Measurements from ENCODE around the gene C1orf122.

Gene C1orf122

DNA sequence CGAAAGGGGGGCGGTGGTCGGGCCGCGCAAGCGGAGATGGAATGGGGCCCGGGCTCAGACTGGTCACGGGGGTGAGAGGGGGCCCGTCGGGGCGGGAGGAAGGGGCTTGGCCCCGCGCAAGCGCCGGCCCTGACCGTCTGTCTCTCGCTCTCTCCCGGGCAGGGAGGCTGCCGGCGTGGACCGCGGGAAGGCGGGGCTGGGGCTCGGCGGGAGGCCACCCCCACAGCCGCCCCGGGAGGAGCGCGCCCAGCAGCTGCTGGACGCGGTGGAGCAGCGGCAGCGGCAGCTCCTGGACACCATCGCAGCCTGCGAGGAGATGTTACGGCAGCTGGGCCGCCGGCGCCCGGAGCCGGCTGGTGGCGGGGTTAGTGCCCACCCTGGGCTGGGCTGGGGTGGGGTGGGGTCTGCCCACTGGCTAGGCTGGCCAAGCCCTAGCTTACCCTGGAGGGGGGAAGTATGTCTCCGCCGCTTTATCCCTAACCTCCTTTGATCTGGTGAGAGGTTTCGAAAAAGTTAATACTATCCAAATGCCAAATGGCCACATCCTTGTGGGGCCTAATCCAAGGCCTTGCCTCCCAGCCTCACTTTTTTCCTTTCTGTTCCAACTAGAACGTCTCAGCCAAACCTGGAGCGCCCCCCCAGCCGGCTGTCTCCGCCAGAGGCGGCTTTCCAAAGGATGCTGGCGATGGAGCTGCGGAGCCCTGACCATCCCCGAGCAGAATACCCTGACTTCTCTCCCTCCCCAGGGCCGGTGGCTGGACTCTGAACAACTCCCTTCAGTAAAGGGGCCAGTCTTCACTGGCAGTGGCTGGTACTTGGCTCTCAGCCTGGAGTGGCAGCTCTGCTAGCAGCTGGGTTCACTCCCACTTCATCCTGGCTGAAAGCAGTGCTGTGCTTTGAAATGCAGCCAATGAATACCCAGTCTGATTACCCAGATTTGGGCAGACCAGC, 1.1 kb downstream of the C1orf122 start:
- Histone ChIP-seq H3K27ac (ENCODE audit: low read length) (no peak overlapping the region), H3K9me3 (ENCODE audit: insufficient read depth, low read depth, low read length) (no peaks in the 10 kb centered on the region), H3K4me1 (ENCODE audit: insufficient read depth, low read length) (peaks cover 8% of the 10 kb centered on the region; the same call in 1 of the 2 replicates), H3K36me3 (ENCODE audit: insufficient read depth, low read depth, low read length) (peaks cover 48% of the 10 kb centered on the region), H3K27me3 (ENCODE audit: insufficient read depth, low read length) (no peaks in the 10 kb centered on the region), H3K9ac (ENCODE audit: low read depth, low read length) (peak overlapping the region; percentile 76; the same call in 1 of the 2 replicates), H3K4me3 (ENCODE audit: low read length) (peak overlapping the region; percentile 100)

DNA sequence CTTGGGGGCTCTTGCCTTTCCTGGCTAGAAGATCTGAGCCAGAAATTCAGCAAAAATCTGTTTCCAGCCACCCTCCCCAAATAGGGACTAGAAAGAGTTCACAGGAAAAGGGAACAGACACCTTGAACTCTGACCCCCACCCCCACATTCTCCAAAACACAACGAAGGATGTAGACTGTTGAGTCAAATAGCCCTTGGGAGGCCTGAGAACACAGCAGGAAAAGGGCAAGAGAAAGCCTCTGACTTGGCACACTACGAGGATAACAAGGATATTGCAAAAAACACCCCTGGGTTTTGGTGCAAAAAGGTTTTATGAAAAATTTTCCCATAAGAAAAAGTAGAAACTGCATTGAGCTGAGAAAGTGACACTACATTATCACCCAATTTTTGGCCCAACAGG, 2.4 kb downstream of the C1orf122 start:
- no peak overlapping the region for H3K4me3 ChIP-seq (ENCODE audit: low read length)
- H3K27ac ChIP-seq (ENCODE audit: low read length): no peak overlapping the region
- peaks cover 8% of the 10 kb centered on the region; the same call in 1 of the 2 replicates for H3K4me1 ChIP-seq (ENCODE audit: insufficient read depth, low read length)
- no peak overlapping the region for H3K9ac ChIP-seq (ENCODE audit: low read depth, low read length)
- no peaks in the 10 kb centered on the region for H3K9me3 ChIP-seq (ENCODE audit: insufficient read depth, low read depth, low read length)
- no peaks in the 10 kb centered on the region for H3K27me3 ChIP-seq (ENCODE audit: insufficient read depth, low read length)
- peaks cover 43% of the 10 kb centered on the region for H3K36me3 ChIP-seq (ENCODE audit: insufficient read depth, low read depth, low read length)

DNA sequence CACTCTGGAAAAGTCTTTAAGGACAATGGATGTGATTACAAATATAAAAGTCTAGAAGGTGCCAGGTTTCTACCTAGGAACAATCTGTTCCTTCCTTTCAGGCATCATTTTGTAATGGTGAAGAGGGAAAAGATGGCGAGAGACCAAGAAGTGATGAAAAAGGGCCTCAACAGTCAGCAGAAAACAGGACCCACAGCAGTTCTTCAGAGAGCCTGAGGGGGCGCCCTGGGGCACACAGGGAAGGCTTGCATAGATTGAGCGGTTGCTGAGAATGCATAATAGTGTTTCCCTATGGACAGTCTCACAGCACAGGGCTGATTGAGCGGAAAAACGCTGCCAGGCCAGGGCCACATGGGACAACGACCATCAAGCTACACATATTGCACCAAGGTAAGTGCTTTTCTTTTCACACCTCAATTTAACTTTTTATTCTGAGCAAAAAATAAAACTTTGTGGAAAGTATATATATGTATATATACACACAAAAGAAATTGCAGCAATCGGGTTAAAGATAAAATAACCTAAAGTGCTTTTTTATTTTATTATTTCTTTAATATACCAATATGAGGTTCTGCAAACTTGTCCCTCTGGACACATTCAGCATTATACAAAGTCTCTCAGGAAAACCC, 3.6 kb downstream of the C1orf122 start:
- Histone ChIP-seq H3K9me3 (ENCODE audit: insufficient read depth, low read depth, low read length) (no peaks in the 10 kb centered on the region), H3K27me3 (ENCODE audit: insufficient read depth, low read length) (no peaks in the 10 kb centered on the region), H3K36me3 (ENCODE audit: insufficient read depth, low read depth, low read length) (peaks cover 42% of the 10 kb centered on the region), H3K9ac (ENCODE audit: low read depth, low read length) (no peak overlapping the region), H3K4me3 (ENCODE audit: low read length) (no peak overlapping the region), H3K4me1 (ENCODE audit: insufficient read depth, low read length) (peaks cover 8% of the 10 kb centered on the region; the same call in 1 of the 2 replicates), H3K27ac (ENCODE audit: low read length) (no peak overlapping the region)

DNA sequence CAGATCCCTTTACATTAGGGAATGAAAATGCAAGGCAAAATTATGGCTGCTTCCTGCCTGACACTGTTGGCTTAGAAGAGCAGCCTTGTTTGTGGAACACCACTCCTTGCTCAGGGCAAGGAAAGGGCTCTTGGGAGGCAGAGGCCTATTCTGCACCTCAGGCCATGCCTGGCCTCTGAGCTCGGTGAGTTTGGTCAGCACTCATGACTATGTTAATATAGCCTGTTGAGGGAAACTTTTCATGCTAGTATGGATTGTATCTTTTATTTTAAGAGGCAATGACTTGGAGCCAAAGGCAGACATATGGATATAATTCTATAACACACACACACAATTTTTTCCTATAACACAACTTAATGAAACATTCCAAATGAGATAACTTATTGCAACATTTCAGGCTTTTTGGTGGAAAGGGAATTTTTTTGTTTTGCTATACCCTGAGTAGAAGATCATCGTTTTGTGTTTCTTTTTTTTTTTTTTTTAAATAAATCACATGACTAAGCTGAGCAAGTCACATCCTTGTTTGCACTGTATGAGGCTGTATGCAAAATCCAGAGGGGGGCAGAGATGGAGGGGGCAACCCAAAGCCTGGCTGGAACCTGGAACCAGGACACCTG, 6.0 kb downstream of the C1orf122 start:
- Histone ChIP-seq H3K4me3 (ENCODE audit: low read length) (no peak overlapping the region), H3K27ac (ENCODE audit: low read length) (no peak overlapping the region), H3K9ac (ENCODE audit: low read depth, low read length) (no peak overlapping the region), H3K36me3 (ENCODE audit: insufficient read depth, low read depth, low read length) (peaks cover 46% of the 10 kb centered on the region), H3K27me3 (ENCODE audit: insufficient read depth, low read length) (no peaks in the 10 kb centered on the region), H3K4me1 (ENCODE audit: insufficient read depth, low read length) (peaks cover 5% of the 10 kb centered on the region; the same call in 1 of the 2 replicates), H3K9me3 (ENCODE audit: insufficient read depth, low read depth, low read length) (no peaks in the 10 kb centered on the region)

DNA sequence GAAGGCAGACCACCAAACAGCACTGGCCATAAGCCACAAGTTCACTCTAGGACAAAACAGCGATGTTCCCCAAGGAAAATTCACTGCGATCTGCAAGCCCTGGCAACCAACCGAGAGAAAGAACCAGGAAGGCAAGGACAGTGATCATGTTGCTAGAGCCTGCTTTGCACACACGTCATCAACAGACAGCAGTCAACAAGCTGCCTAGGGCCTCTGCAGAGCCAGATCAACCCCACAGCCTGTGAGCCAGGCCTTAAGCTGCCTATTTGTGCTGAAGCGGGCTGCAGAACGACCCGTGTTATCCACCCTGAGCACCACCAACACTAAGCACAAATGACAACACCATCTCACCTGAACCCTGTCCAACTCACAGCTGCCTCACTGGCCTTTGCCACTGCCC, 6.7 kb downstream of the C1orf122 start:
- peaks cover 1% of the 10 kb centered on the region; the same call in 1 of the 2 replicates for H3K4me1 ChIP-seq (ENCODE audit: insufficient read depth, low read length)
- no peak overlapping the region for H3K27ac ChIP-seq (ENCODE audit: low read length)
- H3K36me3 ChIP-seq (ENCODE audit: insufficient read depth, low read depth, low read length): peaks cover 50% of the 10 kb centered on the region
- H3K9ac ChIP-seq (ENCODE audit: low read depth, low read length): no peak overlapping the region
- no peaks in the 10 kb centered on the region for H3K9me3 ChIP-seq (ENCODE audit: insufficient read depth, low read depth, low read length)
- no peak overlapping the region for H3K4me3 ChIP-seq (ENCODE audit: low read length)
- no peaks in the 10 kb centered on the region for H3K27me3 ChIP-seq (ENCODE audit: insufficient read depth, low read length)

DNA sequence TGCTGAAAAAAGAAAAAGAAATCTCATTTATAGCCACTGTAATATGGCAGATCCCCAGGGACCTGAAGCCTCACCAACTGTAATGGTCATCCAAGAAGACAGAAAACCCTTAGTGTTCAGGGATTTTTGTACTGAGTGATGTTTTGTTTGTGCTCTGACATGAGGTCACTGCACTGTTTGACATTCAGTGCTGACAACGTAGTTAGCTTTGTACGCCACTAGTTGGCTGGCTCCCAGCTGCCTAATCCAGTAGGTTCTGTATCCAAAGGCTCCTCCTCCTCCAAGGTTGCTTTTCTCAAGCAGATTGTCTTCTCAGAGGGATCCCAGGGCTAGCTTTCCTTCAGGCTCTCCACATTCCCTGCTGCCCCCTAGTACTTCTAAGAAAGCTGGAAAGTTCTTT, 9.9 kb downstream of the C1orf122 start:
- H3K4me3 ChIP-seq (ENCODE audit: low read length): no peak overlapping the region
- H3K36me3 ChIP-seq (ENCODE audit: insufficient read depth, low read depth, low read length): peaks cover 65% of the 10 kb centered on the region
- no peaks in the 10 kb centered on the region for H3K27me3 ChIP-seq (ENCODE audit: insufficient read depth, low read length)
- no peaks in the 10 kb centered on the region for H3K4me1 ChIP-seq (ENCODE audit: insufficient read depth, low read length)
- no peak overlapping the region for H3K9ac ChIP-seq (ENCODE audit: low read depth, low read length)
- no peaks in the 10 kb centered on the region for H3K9me3 ChIP-seq (ENCODE audit: insufficient read depth, low read depth, low read length)
- H3K27ac ChIP-seq (ENCODE audit: low read length): no peak overlapping the region

DNA sequence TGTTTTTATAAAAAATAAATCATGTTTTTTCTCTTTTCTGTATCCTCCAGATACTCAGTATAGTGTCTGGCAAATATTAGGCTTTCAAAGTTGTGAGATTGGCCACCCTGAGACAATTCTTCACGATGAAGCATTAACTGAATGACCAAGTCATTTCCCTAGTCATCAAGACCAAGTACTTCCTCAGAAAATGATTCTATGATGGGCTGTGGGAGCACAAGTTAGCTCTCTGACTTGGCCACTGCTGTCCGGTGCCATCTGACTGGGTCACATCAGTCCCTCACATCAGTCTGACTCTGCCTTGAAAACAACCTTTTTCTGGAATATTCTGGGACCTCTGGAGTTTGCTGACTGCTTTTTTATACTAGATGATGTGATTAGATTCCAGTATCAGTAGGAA, 13.9 kb downstream of the C1orf122 start:
- H3K9ac ChIP-seq (ENCODE audit: low read depth, low read length): no peak overlapping the region
- no peaks in the 10 kb centered on the region for H3K27me3 ChIP-seq (ENCODE audit: insufficient read depth, low read length)
- H3K36me3 ChIP-seq (ENCODE audit: insufficient read depth, low read depth, low read length): peaks cover 57% of the 10 kb centered on the region
- H3K27ac ChIP-seq (ENCODE audit: low read length): no peak overlapping the region
- H3K4me3 ChIP-seq (ENCODE audit: low read length): no peak overlapping the region
- no peaks in the 10 kb centered on the region for H3K4me1 ChIP-seq (ENCODE audit: insufficient read depth, low read length)
- H3K9me3 ChIP-seq (ENCODE audit: insufficient read depth, low read depth, low read length): no peaks in the 10 kb centered on the region

DNA sequence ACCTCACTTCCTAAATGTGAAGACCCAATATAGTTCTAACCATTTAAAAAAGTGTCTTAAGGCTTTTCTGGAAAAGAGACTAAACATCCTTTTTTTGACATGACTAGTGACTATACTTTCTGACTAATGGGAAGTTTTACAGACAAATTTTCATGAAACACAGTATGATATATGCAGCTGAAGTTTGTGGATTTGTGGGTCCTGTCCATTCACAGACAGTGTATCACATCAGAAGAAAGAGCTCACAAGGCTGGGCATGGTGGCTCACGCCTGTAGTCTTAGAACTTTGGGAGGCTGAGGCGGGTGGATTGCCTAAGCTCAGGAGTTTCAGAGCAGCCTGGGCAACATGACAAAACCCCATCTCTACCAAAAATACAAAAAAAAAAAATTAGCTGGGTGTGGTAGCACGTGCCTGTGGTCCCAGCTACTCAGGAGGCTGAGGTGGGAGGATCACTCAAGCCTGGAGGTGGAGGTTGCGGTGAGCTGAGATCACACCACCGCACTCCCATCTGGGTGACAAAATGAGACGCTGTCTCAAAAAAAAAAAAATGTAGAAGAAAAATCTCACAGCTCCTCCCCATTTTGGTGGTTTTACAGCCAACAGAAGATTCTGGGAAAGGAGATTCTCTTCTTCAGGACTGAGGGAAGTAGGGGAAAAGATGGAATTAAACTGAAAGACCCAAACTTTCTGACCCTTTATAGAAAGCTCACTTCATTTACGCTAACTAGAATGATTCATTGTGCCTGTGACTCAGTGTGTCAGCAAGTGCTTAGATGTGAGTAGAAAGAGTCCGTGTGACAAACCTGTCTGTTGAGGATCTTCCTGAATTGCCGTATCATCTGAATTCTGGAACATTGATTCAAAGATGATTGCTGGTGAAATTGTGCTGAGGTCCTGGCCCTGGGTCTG, 15.6 kb downstream of the C1orf122 start:
- Histone ChIP-seq H3K27ac (ENCODE audit: low read length) (no peak overlapping the region), H3K9ac (ENCODE audit: low read depth, low read length) (no peak overlapping the region), H3K9me3 (ENCODE audit: insufficient read depth, low read depth, low read length) (no peaks in the 10 kb centered on the region), H3K27me3 (ENCODE audit: insufficient read depth, low read length) (no peaks in the 10 kb centered on the region), H3K4me1 (ENCODE audit: insufficient read depth, low read length) (no peaks in the 10 kb centered on the region), H3K4me3 (ENCODE audit: low read length) (no peak overlapping the region), H3K36me3 (ENCODE audit: insufficient read depth, low read depth, low read length) (peaks cover 51% of the 10 kb centered on the region)

DNA sequence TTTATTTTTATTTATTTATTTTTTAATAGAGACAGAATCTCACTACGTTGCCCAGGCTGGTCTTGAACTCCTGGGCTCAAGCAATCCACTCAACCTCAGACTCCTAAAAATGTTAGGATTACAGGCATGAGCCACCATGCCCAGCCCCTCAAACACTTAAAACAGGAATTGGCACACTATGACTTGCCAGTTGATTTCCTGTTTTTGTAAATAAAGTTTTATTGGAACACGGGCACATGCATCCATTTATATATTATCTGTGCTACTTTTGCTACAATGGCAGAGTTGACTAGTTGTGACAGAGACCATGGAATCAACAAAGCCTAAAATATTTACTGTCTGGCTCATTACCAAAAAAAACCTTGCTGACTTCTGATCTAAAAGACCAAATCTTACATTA, 16.4 kb downstream of the C1orf122 start:
- no peaks in the 10 kb centered on the region for H3K27me3 ChIP-seq (ENCODE audit: insufficient read depth, low read length)
- peaks cover 54% of the 10 kb centered on the region for H3K36me3 ChIP-seq (ENCODE audit: insufficient read depth, low read depth, low read length)
- H3K4me3 ChIP-seq (ENCODE audit: low read length): no peak overlapping the region
- no peak overlapping the region for H3K27ac ChIP-seq (ENCODE audit: low read length)
- no peak overlapping the region for H3K9ac ChIP-seq (ENCODE audit: low read depth, low read length)
- H3K4me1 ChIP-seq (ENCODE audit: insufficient read depth, low read length): no peaks in the 10 kb centered on the region
- no peaks in the 10 kb centered on the region for H3K9me3 ChIP-seq (ENCODE audit: insufficient read depth, low read depth, low read length)

DNA sequence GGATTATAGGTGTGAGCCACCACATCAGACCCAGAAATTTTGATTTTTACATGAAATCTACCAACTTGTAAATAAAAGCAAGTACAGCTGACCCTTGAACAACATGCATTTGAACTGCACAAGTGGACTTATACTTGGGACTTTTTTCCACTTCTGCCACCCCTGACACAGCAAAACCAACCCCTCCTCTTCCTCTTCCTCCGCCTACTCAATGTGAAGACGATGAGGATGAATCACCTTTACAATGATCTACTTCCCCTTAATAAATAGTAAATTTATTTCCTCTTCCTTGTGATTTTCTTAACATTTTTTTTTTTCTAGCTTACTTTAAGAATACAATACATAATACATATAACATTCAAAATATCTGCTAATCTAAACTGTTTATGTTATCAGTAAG, 17.9 kb downstream of the C1orf122 start:
- no peak overlapping the region for H3K4me3 ChIP-seq (ENCODE audit: low read length)
- H3K9me3 ChIP-seq (ENCODE audit: insufficient read depth, low read depth, low read length): no peaks in the 10 kb centered on the region
- peaks cover 51% of the 10 kb centered on the region for H3K36me3 ChIP-seq (ENCODE audit: insufficient read depth, low read depth, low read length)
- H3K27ac ChIP-seq (ENCODE audit: low read length): no peak overlapping the region
- H3K9ac ChIP-seq (ENCODE audit: low read depth, low read length): no peak overlapping the region
- no peaks in the 10 kb centered on the region for H3K4me1 ChIP-seq (ENCODE audit: insufficient read depth, low read length)
- H3K27me3 ChIP-seq (ENCODE audit: insufficient read depth, low read length): no peaks in the 10 kb centered on the region

Data from iPS-20b (cell line).